NT2/D1 (cell line): Measurements from ENCODE around the gene EIF4EBP2.

Experiments used
- DNase-seq: peaks from one replicate; pipeline ENCODE4 v3.0.0-alpha.2; 2011; ENCODE audit warnings: low read depth, low spot score
- H3K27me3 ChIP-seq: 2 replicates; pipeline ENCODE4 v1.6.0; 2011; ENCODE audit warnings: mild to moderate bottlenecking; ENCODE audit not compliant: insufficient read length, insufficient read depth
- H3K36me3 ChIP-seq: 2 replicates; pipeline ENCODE4 v1.6.1; 2011; ENCODE audit warnings: mild to moderate bottlenecking, low read length, mixed read lengths; ENCODE audit not compliant: insufficient read depth, insufficient read length
- H3K4me1 ChIP-seq: 2 replicates; pipeline ENCODE4 v1.5.1; 2011; ENCODE audit not compliant: insufficient read depth, insufficient read length
- H3K4me3 ChIP-seq: 2 replicates; pipeline ENCODE4 v1.5.1; 2011; ENCODE audit warnings: low read depth; ENCODE audit not compliant: insufficient read length
- H3K9ac ChIP-seq: 2 replicates; pipeline ENCODE4 v1.6.0; 2011; ENCODE audit warnings: low read depth; ENCODE audit not compliant: insufficient read length
- H3K9me3 ChIP-seq: 2 replicates; pipeline ENCODE4 v1.5.1; 2011; ENCODE audit warnings: mild to moderate bottlenecking, low read length; ENCODE audit not compliant: insufficient read depth
- SUZ12 ChIP-seq: IDR thresholded peaks from 2 replicates; pipeline ENCODE4 v1.6.1; 2011; ENCODE audit not compliant: insufficient read length, insufficient read depth; ENCODE audit errors: extremely low read depth
- YY1 ChIP-seq: IDR thresholded peaks from 2 replicates; pipeline ENCODE4 v1.6.1; 2011; ENCODE audit not compliant: insufficient read length, insufficient read depth
- ZNF274 ChIP-seq: IDR thresholded peaks from 2 replicates; pipeline ENCODE4 v1.6.1; 2011; ENCODE audit warnings: mild to moderate bottlenecking, low read depth, low read length

Gene EIF4EBP2

DNA sequence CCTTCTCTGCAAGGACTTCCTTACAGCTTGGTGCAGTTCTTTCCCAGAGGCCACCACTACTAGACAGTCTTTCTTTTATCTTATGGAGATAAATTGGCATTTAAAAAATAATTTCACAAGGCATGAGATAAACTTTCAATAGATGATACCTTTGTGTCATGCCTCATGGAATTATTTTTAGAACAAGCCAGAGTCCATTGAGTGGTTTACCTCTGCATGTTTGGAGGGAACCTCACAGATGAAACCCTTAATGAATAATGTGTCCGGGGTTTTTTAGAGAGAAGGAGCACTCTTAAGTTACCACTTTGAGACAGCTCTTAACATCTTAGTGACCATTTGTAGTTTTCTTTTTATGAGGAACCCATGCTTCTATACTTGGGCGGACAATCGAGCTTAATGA lies 20.4 kb downstream of the EIF4EBP2 start:
- Histone ChIP-seq H3K36me3 (peaks cover 76% of the 10 kb centered on the region), H3K9ac (no peak overlapping the region), H3K9me3 (no peaks in the 10 kb centered on the region), H3K4me3 (no peak overlapping the region), H3K4me1 (no peaks in the 10 kb centered on the region), H3K27me3 (no peaks in the 10 kb centered on the region)
- TF ChIP-seq ZNF274 = no peak
- TF ChIP-seq YY1 = no peak
- no peak for TF ChIP-seq SUZ12
- DNase-seq = no peak

DNA sequence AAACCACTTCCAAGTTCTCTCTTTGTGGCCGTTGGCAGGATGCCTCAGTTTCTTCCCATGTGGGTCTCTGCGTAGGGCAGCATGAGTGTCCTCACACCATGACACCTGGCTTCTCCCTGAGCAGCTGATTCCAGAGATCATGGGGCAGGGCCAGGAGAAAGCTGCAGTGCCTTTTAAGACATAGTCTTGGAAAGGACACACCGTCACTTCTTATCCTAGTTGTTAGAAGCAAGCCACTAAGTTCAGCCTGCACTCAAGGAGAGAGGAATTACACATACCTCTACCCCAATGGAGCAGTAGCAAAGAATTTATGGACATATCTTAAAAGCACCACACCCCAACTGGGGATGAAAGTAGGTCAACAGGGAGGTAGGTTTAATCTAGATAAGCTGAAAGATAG lies 21.2 kb downstream of the EIF4EBP2 start:
- Histone ChIP-seq H3K4me3 (no peak overlapping the region), H3K4me1 (no peaks in the 10 kb centered on the region), H3K9ac (no peak overlapping the region), H3K9me3 (no peaks in the 10 kb centered on the region), H3K36me3 (peaks cover 76% of the 10 kb centered on the region), H3K27me3 (no peaks in the 10 kb centered on the region)
- DNase-seq = no peak
- TF ChIP-seq ZNF274 (no peak), SUZ12 (no peak), YY1 (no peak)

DNA sequence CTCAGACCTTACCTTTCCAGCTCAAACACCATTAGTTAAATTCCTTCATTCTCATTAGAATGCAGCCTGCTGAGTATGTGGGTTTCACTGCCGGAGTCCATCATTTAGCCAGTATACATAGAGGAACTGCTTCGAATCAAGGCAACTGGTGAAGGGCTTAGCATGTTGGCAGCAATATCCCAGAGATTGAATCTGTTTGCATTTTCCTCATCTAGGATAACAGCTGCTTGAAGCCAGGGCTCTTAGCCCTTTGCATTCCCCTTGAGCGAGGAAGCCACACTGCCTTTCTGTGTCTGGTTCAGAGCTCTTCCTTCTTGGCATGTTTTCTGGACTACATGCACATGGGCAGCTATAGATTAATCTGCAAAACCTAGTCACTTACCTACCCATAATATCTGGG lies 22.9 kb downstream of the EIF4EBP2 start:
- H3K9ac ChIP-seq = no peak overlapping the region
- no peaks in the 10 kb centered on the region for H3K4me1 ChIP-seq
- no peaks in the 10 kb centered on the region for H3K9me3 ChIP-seq
- H3K4me3 ChIP-seq = no peak overlapping the region
- no peaks in the 10 kb centered on the region for H3K27me3 ChIP-seq
- H3K36me3 ChIP-seq = peaks cover 78% of the 10 kb centered on the region
- TF ChIP-seq ZNF274 (no peak), SUZ12 (no peak), YY1 (no peak)
- DNase-seq = no peak

- TF ChIP-seq SUZ12 (no peak), YY1 (no peak), ZNF274 (no peak)
- Histone ChIP-seq H3K4me3 (no peak overlapping the region), H3K27me3 (no peaks in the 10 kb centered on the region), H3K36me3 (peaks cover 66% of the 10 kb centered on the region), H3K9ac (no peak overlapping the region), H3K9me3 (no peaks in the 10 kb centered on the region), H3K4me1 (no peaks in the 10 kb centered on the region)
- no peak for DNase-seq
Observed at GRCh38 chr10:70430493-70431445, 26.8 kb downstream of the EIF4EBP2 start.

- DNase-seq = no peak
- TF ChIP-seq YY1 (no peak), SUZ12 (no peak), ZNF274 (no peak)
- no peaks in the 10 kb centered on the region for H3K4me1 ChIP-seq
Observed at GRCh38 chr10:70432101-70432500, 28.2 kb downstream of the EIF4EBP2 start.

DNA sequence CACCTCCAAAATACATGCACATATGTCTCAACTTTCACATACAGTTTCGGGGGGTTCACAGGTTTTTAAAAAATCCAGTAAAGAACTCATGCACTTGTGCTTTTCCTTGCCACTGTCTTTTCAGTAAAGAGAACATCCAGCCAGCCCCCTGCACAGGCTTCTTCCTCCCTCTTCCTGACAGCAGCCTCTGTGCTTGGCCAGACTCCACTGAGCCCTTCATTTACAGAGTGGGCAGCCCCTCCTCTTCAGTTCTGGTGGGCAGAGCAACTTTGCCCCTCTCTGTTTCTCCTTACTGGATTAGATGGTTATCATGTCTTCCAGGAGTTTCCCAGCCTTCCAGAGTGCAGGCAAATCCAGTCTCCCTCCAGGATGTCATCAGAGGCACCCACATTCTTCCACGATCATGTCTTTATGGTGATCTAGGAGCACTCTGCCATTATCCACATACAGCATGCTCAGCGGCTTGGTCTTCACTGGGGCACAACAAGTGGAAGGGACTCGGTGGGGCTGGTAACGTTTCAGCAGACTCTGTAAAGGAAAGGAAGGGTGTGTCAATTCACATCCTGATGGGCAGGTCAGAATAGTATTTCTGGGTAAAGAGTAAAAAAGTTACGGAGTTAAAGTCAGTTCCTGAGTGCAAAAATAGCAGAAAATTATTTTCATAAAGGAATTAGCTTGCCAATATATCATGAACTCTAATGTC lies 28.8 kb downstream of the EIF4EBP2 start:
- no peak for DNase-seq
- no peak overlapping the region for H3K4me3 ChIP-seq
- H3K27me3 ChIP-seq = no peaks in the 10 kb centered on the region
- no peak for TF ChIP-seq YY1
- no peak for TF ChIP-seq SUZ12
- peaks cover 59% of the 10 kb centered on the region for H3K36me3 ChIP-seq
- H3K4me1 ChIP-seq = no peaks in the 10 kb centered on the region
- H3K9ac ChIP-seq = no peak overlapping the region
- no peaks in the 10 kb centered on the region for H3K9me3 ChIP-seq

More at GRCh38 chr10:70432101-70432500, 28.2 kb downstream of the EIF4EBP2 start:
- H3K4me3 ChIP-seq = no peak overlapping the region
- no peaks in the 10 kb centered on the region for H3K9me3 ChIP-seq
- H3K27me3 ChIP-seq = no peaks in the 10 kb centered on the region
- H3K9ac ChIP-seq = no peak overlapping the region
- peaks cover 64% of the 10 kb centered on the region for H3K36me3 ChIP-seq
